Measurements from ENCODE around the gene DACT1. TPM values are rescaled to one million over a fixed set of nuclear protein-coding genes. Genes with fewer than 3 reads are reported as not detected.

The DACT1 gene
- total RNA-seq, 2 experiments from 2014 or later, result 1.3 TPM

DNA sequence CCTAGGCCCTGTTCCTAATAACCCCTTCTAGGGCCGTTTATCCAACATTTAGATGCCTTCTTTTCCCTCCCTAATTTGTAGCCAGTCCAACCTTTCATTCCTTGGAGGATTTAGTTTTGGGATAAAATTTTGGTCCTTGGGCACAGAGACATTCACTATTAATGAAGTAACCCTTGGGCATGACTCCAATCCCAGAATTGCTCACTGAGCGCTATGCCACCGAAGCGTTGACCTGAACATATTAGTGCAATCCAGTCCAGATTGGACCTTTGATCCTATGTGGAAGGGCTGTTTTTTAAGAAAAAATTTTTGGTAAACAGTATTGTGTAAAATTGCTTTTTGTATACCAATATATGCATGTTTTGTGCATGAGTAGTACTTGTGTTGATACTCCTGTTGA is 10.0 kb downstream of the DACT1 start:
- Mint-ChIP-seq H3K27ac (no peak overlapping the region), H3K4me3 (no peak overlapping the region), H3K27me3 (no peaks in the 10 kb centered on the region), H3K36me3 (ENCODE audit: low read depth) (peaks cover 4% of the 10 kb centered on the region), H3K4me1 (ENCODE audit: low read depth) (no peaks in the 10 kb centered on the region), H3K9me3 (no peaks in the 10 kb centered on the region)
- ChIA-PET CTCF (no interaction called here), POLR2A (no interaction called here)
- intact Hi-C loops (cut with DNase I, micrococcal nuclease), result loop anchor here in 1 of 2 experiments (10.0 kb wide), 2 partner anchors 377 to 817 kb away; partner anchors contain the start of gene GPR135
- peaks cover 0 to 15% of the 10 kb centered on the region in 2 experiments for H3K9me3 ChIP-seq (ENCODE audit: control insufficient read depth in 1 of 2, insufficient read depth in 1 of 2, low read length in 2 of 2)
- no peak for TF ChIP-seq CTCF (IDR thresholded peaks at IDR 0.05)
- no peaks in the 10 kb centered on the region for H3K36me3 ChIP-seq (ENCODE audit: insufficient read depth, low read length)
- no peaks in the 10 kb centered on the region for H3K27me3 ChIP-seq (ENCODE audit: control insufficient read depth in 1 of 2, insufficient read depth in 2 of 2, low read length in 2 of 2)
- no peaks in the 10 kb centered on the region for H3K4me1 ChIP-seq (ENCODE audit: insufficient read depth, low read length)
- no peak for DNase-seq
- no peak overlapping the region for H3K4me3 ChIP-seq (ENCODE audit: low read length)
- ATAC-seq (ENCODE audit: poor library complexity), result no peak
- H3K27ac ChIP-seq (ENCODE audit: low read depth in 1 of 2, low read length in 2 of 2), result no peak overlapping the region

GRCh38 chr14:58650857-58651256 is 13.1 kb downstream of the DACT1 start:
- no peak overlapping the region for H3K27ac ChIP-seq (ENCODE audit: low read depth in 1 of 2, low read length in 2 of 2)
- Mint-ChIP-seq H3K27me3 (no peaks in the 10 kb centered on the region), H3K36me3 (ENCODE audit: low read depth) (peaks cover 4% of the 10 kb centered on the region), H3K4me3 (no peak overlapping the region), H3K27ac (no peak overlapping the region), H3K9me3 (no peaks in the 10 kb centered on the region), H3K4me1 (ENCODE audit: low read depth) (no peaks in the 10 kb centered on the region)
- CTCF ChIA-PET, result no interaction called here
- POLR2A ChIA-PET, result no interaction called here
- no peaks in the 10 kb centered on the region for H3K4me1 ChIP-seq (ENCODE audit: insufficient read depth, low read length)
- H3K27me3 ChIP-seq (ENCODE audit: control insufficient read depth in 1 of 2, insufficient read depth in 2 of 2, low read length in 2 of 2), result no peaks in the 10 kb centered on the region
- ATAC-seq (ENCODE audit: poor library complexity) (no peak), DNase-seq (no peak)
- no peak for TF ChIP-seq CTCF (IDR thresholded peaks at IDR 0.05)
- H3K4me3 ChIP-seq (ENCODE audit: low read length), result no peak overlapping the region
- intact Hi-C loops (cut with DNase I, micrococcal nuclease), result no loop called here
- peaks cover 0 to 10% of the 10 kb centered on the region in 2 experiments for H3K9me3 ChIP-seq (ENCODE audit: control insufficient read depth in 1 of 2, insufficient read depth in 1 of 2, low read length in 2 of 2)
- no peaks in the 10 kb centered on the region for H3K36me3 ChIP-seq (ENCODE audit: insufficient read depth, low read length)

DNA sequence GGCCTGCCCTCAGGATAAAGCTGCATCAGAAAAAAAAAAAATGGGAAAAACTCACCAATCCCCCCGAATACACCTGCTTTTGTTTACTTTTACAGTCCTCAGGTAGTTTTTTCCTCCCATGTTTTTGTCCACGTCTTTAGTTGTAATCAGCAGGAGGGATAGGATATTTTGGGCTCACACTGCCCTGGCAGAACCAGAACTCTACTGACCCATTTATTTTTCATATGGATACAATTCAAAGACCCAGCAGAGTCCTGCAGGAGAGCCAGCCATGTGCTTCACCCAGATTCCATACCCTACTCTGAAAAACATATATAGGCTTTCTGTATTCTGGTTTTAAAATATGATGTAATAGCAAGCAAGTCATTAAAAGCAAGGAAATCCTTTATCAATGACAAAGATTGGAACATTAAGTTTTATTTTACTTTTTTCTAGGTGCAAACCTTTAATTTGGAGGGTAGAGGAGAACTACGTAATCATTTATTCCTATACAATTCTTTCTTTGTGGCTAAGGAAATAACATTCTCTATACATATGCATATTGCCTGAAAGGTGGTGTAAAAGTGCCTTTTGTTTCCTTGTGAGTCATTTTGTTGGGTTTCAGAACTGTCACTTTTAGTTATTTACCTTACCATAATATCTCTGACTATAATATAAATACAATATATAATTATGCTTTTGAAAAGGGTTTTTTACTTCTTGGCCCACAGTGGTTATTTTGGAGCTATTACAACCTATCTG is 19.1 kb downstream of the DACT1 start:
- no peak for ATAC-seq (ENCODE audit: poor library complexity)
- Histone ChIP-seq H3K4me1 (ENCODE audit: insufficient read depth, low read length) (peaks cover 4% of the 10 kb centered on the region), H3K9me3 (ENCODE audit: control insufficient read depth in 1 of 2, insufficient read depth in 1 of 2, low read length in 2 of 2) (no peaks in the 10 kb centered on the region), H3K4me3 (ENCODE audit: low read length) (no peak overlapping the region), H3K27ac (ENCODE audit: low read depth in 1 of 2, low read length in 2 of 2) (no peak overlapping the region), H3K36me3 (ENCODE audit: insufficient read depth, low read length) (no peaks in the 10 kb centered on the region), H3K27me3 (ENCODE audit: control insufficient read depth in 1 of 2, insufficient read depth in 2 of 2, low read length in 2 of 2) (no peaks in the 10 kb centered on the region)
- CTCF ChIA-PET, result no interaction called here
- Mint-ChIP-seq H3K27ac (no peak overlapping the region), H3K4me1 (ENCODE audit: low read depth) (peaks cover 5% of the 10 kb centered on the region), H3K36me3 (ENCODE audit: low read depth) (no peaks in the 10 kb centered on the region), H3K27me3 (no peaks in the 10 kb centered on the region), H3K9me3 (no peaks in the 10 kb centered on the region), H3K4me3 (no peak overlapping the region)
- intact Hi-C loops (cut with DNase I, micrococcal nuclease), result no loop called here
- no peak for DNase-seq
- POLR2A ChIA-PET, result no interaction called here
- no peak for TF ChIP-seq CTCF (IDR thresholded peaks at IDR 0.05)

All from CD4-positive, alpha-beta T cell (primary cell).